ENCODE data around the gene FADS2.

The FADS2 gene

DNA sequence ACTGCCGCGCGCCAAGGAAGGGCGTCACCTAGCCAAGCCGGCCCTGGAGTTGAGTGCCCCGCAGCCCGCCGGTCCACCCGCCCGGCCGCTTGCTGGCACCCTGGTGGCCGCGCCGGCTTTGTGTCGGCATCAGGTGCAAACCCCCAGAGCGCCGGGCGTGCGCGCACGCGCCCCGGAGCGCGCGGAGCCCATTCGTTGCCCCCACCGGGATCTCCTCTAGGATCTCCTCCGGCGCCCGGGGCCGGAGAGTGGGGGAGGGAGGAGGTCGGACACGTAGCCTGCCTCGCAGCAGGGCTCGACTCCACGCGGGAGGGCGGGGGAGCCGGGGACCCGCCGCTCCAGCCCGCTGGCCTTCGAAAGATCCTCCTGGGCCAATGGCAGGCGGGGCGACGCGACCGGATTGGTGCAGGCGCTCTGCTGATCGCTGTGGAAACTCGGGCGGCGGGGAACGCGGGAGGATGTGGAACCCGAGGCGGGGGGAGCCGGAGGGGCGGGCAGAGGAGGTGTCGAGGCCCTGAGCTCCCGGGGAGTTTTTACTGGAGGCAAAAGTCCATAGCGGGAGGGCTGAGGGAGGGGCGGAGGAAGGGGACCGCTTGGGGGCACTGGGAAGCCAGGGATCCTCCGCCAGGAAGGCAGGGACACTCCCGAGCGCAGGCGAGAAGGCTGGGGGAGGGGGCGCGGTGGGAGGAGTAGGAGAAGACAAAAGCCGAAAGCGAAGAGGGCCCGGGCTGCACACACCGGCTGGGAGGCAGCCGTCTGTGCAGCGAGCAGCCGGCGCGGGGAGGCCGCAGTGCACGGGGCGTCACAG is at the start of gene FADS2:
Gene FADS2, plus strand, starts transcription at position 730 of the 808 bp plus-strand sequence. CDS start 91 bp downstream, outside the sequence.
- DNase-seq (ENCODE audit: low read depth): peak; percentile 39

DNA sequence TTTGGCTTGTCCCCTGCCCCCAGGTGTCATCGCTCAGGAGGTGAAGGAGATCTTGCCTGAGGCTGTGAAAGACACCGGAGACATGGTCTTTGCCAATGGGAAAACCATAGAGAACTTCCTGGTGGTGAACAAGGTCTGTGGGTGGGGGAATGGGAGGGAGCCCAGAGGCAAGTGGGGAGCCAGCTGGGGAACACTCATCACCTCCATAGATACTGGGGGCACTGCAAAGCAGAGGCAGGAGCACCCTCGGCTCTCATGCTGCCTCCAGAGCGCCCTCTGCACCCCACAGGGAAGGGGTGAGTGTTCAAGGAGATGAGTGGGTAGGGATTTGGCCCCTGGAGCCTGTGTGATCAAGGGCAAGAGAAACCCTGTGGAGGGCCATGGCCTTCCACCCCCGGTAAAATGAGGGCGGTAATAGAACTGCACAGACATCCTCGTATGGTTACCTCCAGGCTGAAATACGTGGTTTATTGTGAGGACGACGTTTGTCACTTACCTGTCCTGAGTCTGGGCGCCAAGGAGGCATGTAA is 49.7 kb upstream of the FADS2 start:
- DNase-seq (ENCODE audit: low read depth): no peak

DNA sequence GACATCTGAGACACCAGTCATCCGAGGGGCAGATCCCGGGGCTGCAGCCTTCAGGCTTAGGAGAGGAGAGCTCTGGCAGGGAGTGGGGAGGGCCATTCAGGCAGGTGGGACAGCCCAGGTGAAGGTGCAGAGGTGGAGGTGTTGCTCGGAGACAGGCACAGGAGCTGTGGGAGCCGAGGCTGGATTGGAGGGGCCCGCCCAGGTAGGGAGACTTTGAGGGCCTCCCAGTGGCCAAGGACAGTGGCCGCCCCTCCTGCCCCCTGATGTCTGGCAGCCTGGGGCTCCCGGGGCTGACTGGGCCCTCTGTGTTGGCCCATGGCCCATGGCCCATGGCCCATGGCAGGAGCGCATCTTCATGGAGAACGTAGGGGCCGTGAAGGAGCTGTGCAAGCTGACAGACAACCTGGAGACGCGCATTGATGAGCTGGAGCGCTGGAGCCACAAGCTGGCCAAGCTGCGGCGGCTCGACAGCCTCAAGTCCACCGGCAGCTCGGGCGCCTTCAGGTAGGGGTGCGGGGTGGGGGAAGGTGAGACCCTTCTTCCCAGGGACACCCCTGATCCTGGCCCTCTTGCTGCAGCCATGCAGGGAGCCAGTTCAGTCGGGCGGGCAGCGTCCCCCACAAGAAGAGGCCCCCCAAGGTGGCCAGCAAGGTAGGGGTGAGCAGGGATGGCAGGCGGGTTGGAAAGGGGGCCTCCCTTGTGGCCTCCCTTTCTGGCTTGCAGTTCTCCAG is 49.0 kb upstream of the FADS2 start:
- no peak for DNase-seq (ENCODE audit: low read depth)

- no peak for DNase-seq (ENCODE audit: low read depth)
Observed at GRCh38 chr11:61779666-61780525, 48.2 kb upstream of the FADS2 start.

- no peak for DNase-seq (ENCODE audit: low read depth)
Observed at GRCh38 chr11:61780581-61781162, 47.4 kb upstream of the FADS2 start.

GRCh38 chr11:61781585-61781984 is 46.5 kb upstream of the FADS2 start:
- DNase-seq (ENCODE audit: low read depth): no peak

DNA sequence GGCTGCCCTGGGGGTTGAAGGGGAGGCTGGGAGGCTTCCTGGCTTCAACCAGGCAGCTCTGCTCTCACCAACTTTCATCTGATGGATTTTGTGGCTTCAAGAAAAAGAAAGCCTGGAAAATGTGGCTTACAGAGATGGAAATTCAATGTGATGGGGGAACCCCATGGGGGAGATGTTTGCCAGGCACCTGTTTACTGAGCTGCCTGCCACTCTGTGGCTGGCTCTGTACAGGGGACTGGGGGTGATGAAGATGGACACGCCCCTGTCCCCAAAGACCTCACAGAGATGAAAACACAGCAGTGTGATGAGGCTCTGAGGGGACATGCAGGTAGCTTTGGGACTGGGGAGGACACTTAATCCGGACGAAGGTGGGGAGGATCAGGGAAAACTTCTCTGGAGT is 45.8 kb upstream of the FADS2 start:
- no peak for DNase-seq (ENCODE audit: low read depth)

DNA sequence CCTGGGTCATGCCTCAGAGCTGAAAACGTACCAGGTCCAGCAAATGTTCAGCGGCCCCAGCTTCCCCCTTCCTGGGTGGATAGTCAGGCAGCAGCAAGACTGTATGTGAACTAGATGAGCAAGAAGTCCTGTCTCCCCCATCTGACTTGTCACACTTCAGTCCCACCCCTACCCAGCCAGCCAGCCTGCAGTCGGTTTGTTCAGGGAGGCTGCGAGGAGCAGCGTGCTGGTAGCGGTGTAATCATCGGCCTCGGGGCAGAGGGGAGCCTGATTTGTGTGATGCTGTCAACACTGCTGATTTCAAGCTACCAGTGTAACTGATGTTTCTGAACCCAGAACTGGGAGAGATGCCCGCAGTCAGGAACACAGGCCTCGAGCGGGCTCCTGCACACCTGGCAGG is 45.3 kb upstream of the FADS2 start:
- DNase-seq (ENCODE audit: low read depth): no peak

DNA sequence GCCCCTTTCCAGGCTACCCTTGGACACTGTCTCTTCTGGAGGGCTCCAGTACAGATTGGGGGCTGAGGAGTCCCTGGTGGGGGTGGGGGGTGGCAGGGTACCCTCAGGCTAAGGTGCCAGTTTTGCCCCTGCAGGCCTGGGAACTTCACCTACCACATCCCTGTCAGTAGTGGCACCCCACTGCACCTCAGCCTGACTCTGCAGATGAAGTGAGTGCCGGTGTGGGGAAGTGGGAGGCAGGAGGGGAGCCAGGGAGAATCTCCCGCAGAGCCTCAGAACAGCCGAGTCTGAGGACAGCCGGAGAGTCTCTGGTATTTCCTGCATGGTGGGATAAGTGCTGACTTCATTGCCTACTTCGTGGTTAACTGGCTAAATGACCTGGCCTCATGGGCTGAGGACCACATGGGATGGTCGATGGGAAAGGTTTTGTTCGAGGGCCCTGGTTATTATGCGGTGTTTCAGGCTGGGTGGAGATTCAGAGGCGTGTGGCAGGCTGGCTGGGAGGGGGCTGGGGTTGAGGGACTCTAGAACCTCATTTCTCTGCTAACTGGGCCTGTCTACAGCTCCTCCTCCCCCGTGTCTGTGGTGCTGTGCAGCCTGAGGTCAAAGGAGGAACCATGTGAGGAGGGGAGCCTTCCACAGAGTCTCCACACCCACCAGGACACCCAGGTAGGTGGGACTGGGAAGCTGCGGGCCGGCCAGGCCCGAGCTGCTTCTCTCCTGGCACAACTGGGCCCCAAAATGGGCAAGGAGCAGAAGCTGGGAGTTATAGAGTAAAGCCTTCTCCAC is 44.2 kb upstream of the FADS2 start:
- DNase-seq (ENCODE audit: low read depth): no peak

DNA sequence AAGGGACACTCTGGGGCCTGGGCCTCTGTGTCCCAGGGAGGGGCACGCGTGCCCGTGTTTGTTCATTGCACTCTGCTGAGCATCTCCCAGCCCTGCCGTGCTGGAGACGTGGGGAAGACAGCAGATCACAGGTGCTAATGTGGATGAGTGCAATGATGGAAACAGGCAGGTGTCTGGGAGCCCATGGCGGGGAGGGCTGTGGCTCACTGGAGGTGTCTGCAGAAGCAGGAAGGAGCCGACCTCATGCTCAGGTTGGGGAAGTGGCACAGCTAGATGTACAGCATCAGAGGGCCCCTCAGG is 43.6 kb upstream of the FADS2 start:
- DNase-seq (ENCODE audit: low read depth): no peak

GRCh38 chr11:61785837-61786402 is 42.2 kb upstream of the FADS2 start:
- DNase-seq (ENCODE audit: low read depth): no peak

GRCh38 chr11:61787928-61788491 is 40.1 kb upstream of the FADS2 start:
- DNase-seq (ENCODE audit: low read depth): no peak

DNA sequence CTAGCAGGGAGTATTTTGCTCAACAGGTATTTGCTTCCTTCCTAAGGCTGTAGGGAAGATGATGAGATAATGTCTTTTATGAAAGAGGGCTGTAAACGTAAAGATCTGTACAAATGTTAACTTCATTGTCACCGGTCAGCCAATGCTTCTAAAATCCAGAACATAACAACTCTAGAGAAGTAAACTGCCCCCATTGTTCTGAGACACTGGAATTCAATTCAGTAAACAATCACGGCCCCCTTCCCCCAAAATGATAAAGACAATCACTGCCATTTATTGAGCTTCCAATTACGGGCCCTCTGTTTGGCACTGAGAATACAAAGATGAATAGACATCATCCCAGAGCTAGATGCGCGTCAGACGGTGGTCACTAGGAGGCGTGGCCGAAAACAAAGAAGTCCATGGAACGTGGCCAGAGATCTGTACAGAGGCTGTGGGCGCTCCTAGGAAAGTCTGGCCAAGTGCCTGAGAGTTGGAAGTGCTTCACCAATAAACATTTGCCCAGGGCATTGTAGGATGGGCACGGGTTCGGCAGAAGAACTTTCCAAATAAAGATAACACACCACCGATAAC is 36.3 kb upstream of the FADS2 start:
- no peak for DNase-seq (ENCODE audit: low read depth)

DNA sequence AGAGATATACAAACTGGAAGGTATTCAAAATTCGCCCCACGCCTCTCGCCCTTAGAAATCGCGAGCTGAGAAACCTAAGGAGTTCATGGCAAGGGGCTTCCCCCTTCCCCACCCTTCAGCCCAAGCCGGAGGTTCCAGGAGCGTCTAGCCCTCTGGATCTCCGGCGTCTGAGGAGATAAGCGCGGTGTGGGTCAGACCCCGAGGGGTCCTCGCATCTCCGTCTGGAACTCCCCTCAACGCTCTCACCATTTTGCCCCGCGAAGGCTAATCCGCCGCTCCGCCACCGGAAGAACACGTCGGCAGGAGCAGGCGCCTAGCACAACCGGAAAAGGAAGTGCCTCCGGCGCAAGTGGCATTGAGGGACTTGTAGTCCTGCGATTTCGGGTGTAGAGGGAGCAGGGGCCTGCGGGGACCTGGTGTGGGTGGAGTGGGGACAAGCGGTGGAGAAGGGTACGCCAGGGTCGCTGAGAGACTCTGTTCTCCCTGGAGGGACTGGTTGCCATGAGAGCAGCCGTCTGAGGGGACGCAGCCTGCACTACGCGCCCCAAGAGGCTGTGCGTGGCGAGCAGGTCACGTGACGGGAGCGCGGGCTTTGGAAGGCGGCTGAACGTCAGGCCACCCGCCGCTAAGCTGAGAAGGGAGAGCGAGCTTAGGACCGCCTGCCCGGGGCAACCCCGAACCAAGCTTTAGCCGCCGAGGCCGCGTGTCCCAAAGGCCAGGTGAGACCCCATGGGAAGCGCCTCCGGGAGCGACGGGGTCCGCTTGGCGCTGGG is 35.6 kb upstream of the FADS2 start, which contains the start of the genes FEN1 and TMEM258:
Gene FEN1, plus strand, starts transcription at position 602 of the 773 bp plus-strand sequence. CDS start 2,451 bp downstream, outside the sequence.
Gene TMEM258, minus strand, starts transcription at position 290 of the 773 bp plus-strand sequence. Its CDS starts 41 bp downstream, at position 249.
- DNase-seq (ENCODE audit: low read depth): peak; percentile 78

- no peak for DNase-seq (ENCODE audit: low read depth)
Observed at GRCh38 chr11:61793083-61793828, 34.8 kb upstream of the FADS2 start.

DNA sequence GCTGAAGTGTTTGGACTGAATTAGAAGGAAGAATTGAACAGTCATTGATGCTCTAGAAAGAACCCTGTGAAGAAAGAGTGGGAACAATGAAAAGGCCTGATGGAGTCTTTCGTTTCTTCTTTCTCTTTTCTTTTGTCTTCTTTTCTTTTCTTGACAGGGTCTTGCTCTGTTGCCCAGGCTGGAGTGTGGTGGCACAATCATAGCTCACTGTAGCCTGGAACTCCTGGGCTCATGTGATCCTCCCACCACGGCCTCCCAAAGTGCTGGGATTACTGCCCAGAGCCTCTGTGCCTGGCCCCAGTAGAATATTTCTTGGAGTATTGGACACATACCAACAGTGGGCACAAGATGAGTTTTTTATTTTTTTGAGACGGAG is 34.3 kb upstream of the FADS2 start:
- DNase-seq (ENCODE audit: low read depth): no peak

DNA sequence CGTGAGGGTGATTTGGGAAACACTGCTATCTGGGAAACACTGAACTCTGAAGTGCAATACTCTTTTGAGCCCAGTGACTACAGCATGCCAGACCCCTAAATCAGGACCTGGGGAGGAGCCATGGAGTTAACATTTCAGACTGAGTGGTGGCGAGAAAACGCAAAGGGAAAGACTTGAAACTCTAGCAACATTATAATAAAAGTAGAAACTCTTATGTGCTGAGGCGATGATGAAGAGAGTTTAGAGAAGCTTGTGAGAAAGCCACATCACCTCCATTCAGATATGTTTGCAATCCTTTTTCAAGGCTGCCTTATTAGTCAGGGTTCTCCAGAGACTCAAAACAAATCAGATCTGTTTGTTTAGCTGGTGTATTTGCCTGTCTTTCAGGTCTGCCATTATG is 33.5 kb upstream of the FADS2 start:
- no peak for DNase-seq (ENCODE audit: low read depth)

- no peak for DNase-seq (ENCODE audit: low read depth)
Observed at GRCh38 chr11:61795459-61795858, 32.6 kb upstream of the FADS2 start.
